HG03354 (cell line): ENCODE data around the gene YARS1.
"Not testable (repeated sequence)": the region's sequence is repeated elsewhere in the genome, so short reads cannot be mapped to it uniquely, and the experiment has no call there.

Source experiments
- ATAC-seq: cut with Tn5 transposase; IDR thresholded peaks from one replicate; pipeline ENCODE4 v1.9.1; 2021; ENCODE audit warnings: mild to moderate bottlenecking; ENCODE audit not compliant: unreplicated experiment, poor library complexity, severe bottlenecking

Gene YARS1

GRCh38 chr1:32817815-32818786 lies 943 bp upstream of the YARS1 start:
- peak; percentile 15 for ATAC-seq

GRCh38 chr1:32816676-32817158 lies 441 bp downstream of the YARS1 start:
- peak; percentile 25 for ATAC-seq

DNA sequence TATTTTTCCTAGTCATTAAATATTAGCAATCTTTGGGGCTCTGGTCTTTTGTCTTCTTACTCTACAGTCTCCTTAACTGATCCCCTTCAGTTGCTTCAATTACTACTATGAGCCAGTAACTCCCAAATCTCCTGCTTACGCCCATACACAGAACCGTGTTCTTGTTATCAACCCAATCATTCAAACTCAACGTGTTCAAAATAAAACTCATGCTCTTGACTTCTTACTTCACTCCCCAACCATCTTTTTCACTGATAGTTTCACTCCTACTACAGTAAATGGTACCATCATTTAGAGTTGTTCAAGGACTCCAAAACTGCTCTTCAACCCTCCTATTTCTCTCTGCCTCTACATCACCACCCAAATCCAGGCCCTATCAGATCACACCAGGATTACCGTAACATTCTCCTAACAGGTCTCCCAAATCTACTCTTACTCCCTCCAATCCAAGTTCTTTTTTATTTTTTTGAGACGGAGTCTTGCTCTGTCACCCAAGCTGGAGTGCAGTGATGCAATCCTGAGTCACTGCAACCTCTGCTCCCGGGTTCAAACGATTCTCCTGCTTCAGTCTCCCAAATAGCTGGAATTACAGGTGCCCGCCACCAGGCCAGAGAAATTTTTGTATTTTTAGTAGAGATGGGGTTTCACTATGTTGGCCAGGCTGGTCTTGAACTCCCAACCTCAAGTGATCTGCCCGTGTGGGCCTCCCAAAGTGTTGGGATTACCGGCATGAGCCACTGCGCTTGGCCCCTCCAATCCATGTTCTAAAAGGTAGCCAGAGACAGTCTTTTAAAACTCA lies 3.0 kb downstream of the YARS1 start:
- ATAC-seq: no peak

- no peak for ATAC-seq
Measured at GRCh38 chr1:32811917-32812316, 5.2 kb downstream of the YARS1 start.

- ATAC-seq: no peak
Measured at GRCh38 chr1:32811265-32811664, 5.9 kb downstream of the YARS1 start.

- ATAC-seq: no peak
Measured at GRCh38 chr1:32810358-32810757, 6.8 kb downstream of the YARS1 start.

- no peak for ATAC-seq
Measured at GRCh38 chr1:32808580-32808979, 8.6 kb downstream of the YARS1 start.

- ATAC-seq: no peak
Measured at GRCh38 chr1:32806910-32807523, 10.1 kb downstream of the YARS1 start.

DNA sequence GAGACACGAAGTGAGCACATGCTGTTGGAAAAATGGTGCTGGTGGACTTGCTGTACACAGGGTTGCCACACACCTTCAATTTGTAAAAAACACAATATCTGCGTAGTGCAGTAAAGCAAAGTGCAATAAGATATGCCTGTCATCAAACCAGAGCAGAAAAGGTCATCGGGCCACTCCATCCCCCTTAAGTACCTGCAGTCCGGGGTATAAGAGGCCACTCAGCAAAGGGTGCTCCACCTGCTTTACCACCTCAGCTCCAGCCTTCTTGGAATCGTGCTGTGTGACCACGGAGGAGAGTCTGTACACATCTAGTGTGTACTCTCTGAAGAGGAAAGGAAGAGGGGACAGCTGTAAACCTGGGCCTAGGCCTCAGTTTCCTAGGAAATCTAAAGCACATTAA lies 10.9 kb downstream of the YARS1 start:
- ATAC-seq: no peak

- ATAC-seq: not testable (repeated sequence)
Measured at GRCh38 chr1:32804460-32804859, 12.7 kb downstream of the YARS1 start.

GRCh38 chr1:32801096-32801715 lies 16.0 kb downstream of the YARS1 start:
- ATAC-seq: no peak

DNA sequence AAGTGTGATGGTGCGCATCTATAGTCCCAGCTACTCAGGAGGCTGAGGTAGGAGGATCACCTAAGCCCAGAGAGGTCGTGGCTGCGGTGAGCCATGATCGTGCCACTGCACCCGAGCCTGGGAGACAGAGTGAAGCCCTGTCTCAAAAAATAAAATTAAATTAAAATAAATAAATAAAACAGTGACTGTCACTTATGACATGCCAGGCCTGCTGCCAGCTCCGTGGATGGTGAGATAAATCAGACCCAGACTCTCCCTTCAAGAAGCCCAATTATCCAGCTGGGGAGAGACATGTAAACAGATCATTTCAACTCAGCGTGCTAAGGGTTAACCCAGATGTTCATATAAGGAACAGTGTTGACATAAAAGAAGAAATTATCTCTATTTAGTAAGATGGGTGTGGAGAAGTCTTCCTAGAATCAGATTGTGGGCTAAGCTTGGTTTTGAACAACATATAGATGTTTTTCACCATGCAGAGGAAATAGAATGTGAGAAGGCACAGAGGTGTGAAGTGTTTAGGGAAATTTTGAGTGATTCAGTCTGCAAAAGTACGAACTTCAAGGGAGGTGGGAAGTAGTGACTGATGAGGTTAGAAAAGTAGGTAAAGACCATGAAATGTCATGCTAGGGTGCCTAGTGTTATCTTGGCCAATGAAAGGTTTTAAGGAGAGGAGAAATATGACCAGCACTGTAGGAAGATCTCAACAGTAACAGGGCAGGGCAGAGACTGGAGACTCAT lies 18.3 kb downstream of the YARS1 start:
- ATAC-seq: no peak

DNA sequence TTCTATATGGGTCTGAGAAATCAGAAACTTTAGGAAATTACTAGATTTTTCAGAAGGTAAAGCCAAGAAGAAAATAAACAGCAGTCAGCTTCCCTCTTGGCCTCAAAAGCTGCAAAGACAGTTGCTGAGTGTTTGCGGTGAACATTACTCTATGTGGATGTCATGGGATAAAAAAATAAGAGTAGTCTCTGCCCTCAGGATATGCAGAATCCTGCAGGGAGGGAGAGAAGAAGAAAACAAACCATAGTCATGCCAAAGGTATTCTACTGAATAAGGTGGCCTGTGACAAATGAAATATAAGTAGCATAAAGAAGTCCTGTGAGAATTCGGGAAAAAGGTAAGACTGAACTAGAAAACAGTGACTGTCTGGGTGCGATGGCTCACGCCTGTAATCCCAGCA lies 19.0 kb downstream of the YARS1 start:
- ATAC-seq: no peak

DNA sequence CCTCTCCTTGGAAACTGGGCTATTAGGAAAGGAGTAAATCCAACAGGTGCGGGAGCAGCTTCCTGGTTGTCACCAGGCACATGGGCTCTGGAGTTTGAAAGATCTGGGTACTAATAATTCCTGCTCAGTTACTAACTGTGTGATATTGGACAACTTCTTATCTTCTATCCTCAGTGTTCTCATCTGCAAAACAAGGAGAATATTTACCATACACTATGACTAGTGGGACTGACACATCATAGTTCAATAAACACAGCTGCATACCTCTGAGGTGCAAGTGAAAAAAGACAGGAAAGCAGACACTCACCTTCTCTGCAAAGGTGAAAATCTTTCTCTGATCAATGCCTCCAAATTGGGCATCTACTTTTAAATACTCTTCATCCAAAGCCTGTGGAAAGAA lies 19.7 kb downstream of the YARS1 start:
- ATAC-seq: no peak

- not testable (repeated sequence) for ATAC-seq
Measured at GRCh38 chr1:32795763-32796162, 21.4 kb downstream of the YARS1 start.

DNA sequence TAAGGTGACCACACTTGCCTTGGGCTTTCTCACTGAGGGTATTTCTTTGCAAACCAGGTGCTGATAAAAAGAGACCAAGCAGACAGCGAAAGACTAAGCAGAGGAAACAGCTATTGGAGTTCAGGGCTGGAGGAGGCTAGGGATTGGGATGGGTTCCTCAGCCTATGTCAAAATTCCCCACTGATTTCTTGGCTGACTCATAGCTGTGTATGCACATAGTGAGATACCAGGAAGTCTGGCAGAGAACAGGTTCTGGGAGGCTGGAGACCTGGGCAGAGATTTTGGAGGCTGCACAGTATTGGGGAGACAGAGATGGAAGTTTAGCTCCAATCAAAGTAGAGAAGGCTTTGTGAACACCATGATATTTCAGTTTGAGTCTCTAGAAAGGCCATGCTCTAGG lies 25.3 kb downstream of the YARS1 start:
- no peak for ATAC-seq

- ATAC-seq: not testable (repeated sequence)
Measured at GRCh38 chr1:32789356-32789755, 27.8 kb downstream of the YARS1 start.

DNA sequence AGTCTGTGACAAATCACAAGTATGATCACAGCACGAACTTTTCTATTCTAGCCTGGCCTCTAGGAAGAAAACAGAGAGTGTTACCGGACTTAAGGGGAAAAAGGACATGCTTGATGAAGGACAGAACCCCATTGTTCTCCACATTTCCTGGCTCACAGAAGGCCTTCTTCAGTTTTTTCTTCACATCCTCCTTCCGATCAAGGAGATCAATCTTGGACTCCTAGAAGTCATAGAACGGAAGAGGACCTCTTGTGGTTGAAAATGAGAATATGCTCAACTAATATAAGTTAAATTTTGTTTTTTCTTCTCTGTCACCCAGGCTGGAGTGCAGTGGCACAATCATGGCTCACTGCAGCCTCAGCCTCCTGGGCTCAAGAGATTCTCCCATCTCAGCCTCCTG lies 30.3 kb downstream of the YARS1 start:
- no peak for ATAC-seq

DNA sequence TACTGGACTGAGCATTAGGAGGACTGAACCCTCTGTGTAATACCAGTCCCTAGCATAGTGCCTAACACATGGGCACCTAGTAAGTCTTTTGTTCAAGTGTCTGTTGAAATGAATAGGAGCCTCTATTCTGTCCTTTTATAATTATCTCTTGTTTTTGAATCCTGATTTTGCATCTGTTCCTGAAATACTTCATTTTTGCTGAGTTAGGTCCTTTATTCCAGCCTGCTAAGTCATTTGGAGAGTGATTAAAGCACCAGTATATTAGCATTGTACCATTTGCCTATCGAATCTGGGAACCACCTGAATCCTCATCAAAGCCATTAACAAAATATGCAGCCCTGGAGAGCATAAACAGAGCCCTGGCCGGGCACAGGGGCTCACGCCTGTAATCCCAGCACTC lies 32.3 kb downstream of the YARS1 start:
- no peak for ATAC-seq
